ENCODE measurements around the gene TTLL4. TPM values are rescaled to one million over a fixed set of nuclear protein-coding genes. Genes with fewer than 3 reads are reported as not detected.
A peak's percentile ranks its signal among the peaks of the same experiment; 100 is the strongest.

Gene TTLL4
- total RNA-seq, 2 experiments from 2014 or later: 38.2 to 68.0 TPM

GRCh38 chr2:218727502-218728165 lies 17.0 kb downstream of the TTLL4 start:
- CTCF ChIA-PET (ENCODE audit: unreplicated experiment): no interaction called here
- intact Hi-C loops (cut with micrococcal nuclease; ENCODE audit: unreplicated experiment): loop anchor here (1.0 kb wide), 1 partner anchor 120 kb away; no protein-coding TSS in a partner anchor
- Histone ChIP-seq H3K79me2 (ENCODE audit: insufficient read depth, low read depth, low read length) (peaks cover 52% of the 10 kb centered on the region), H3K27ac (ENCODE audit: low read depth, low read length, poor library complexity, severe bottlenecking) (no peak overlapping the region), H3K4me3 (ENCODE audit: low read depth, low read length, poor library complexity, severe bottlenecking) (no peak overlapping the region), H4K20me1 (ENCODE audit: insufficient read depth, low read length) (no peaks in the 10 kb centered on the region), H3K9me3 (ENCODE audit: low read length) (peaks cover 26% of the 10 kb centered on the region; the same call in 1 of the 2 replicates), H3K4me1 (ENCODE audit: insufficient read depth, low read length, poor library complexity, severe bottlenecking) (no peaks in the 10 kb centered on the region), H2AFZ (ENCODE audit: low read length) (no peak overlapping the region), H3K36me3 (ENCODE audit: insufficient read depth, low read length) (peaks cover 80% of the 10 kb centered on the region), H3K9me2 (ENCODE audit: insufficient read depth, low read length) (no peaks in the 10 kb centered on the region), H3K4me2 (ENCODE audit: low read length) (no peak overlapping the region)
- TF ChIP-seq CTCF (conservative IDR thresholded peaks at IDR 0.05; ENCODE audit: low read length) (peak; percentile 69), EZH2phosphoT487 (IDR thresholded peaks at IDR 0.05; ENCODE audit: borderline replicate concordance, low read depth, low read length) (no peak)
- no TSS peak for BruUV-seq (replicated peaks)
- POLR2A ChIA-PET: no interaction called here
- DNase-seq (ENCODE audit: low spot score): peak; percentile 11

- H2AFZ ChIP-seq (ENCODE audit: low read length): no peak overlapping the region
- CTCF ChIA-PET (ENCODE audit: unreplicated experiment): no interaction called here
- H3K36me3 ChIP-seq (ENCODE audit: insufficient read depth, low read length): peaks cover 79% of the 10 kb centered on the region
- H3K4me1 ChIP-seq (ENCODE audit: insufficient read depth, low read length, poor library complexity, severe bottlenecking): no peaks in the 10 kb centered on the region
- TF ChIP-seq EZH2phosphoT487 (IDR thresholded peaks at IDR 0.05; ENCODE audit: borderline replicate concordance, low read depth, low read length) (no peak), CTCF (conservative IDR thresholded peaks at IDR 0.05; ENCODE audit: low read length) (no peak)
- no peak overlapping the region for H3K4me3 ChIP-seq (ENCODE audit: low read depth, low read length, poor library complexity, severe bottlenecking)
- no peak for DNase-seq (ENCODE audit: low spot score)
- intact Hi-C loops (cut with micrococcal nuclease; ENCODE audit: unreplicated experiment): no loop called here
- H3K9me2 ChIP-seq (ENCODE audit: insufficient read depth, low read length): no peaks in the 10 kb centered on the region
- no peaks in the 10 kb centered on the region for H4K20me1 ChIP-seq (ENCODE audit: insufficient read depth, low read length)
- POLR2A ChIA-PET: interaction anchor here (1.0 kb wide), 1 partner anchor 12 kb away, joined by 3 read pairs; no protein-coding TSS in a partner anchor
- H3K9me3 ChIP-seq (ENCODE audit: low read length): peaks cover 26% of the 10 kb centered on the region; the same call in 1 of the 2 replicates
- no peak overlapping the region for H3K4me2 ChIP-seq (ENCODE audit: low read length)
- peaks cover 37% of the 10 kb centered on the region for H3K79me2 ChIP-seq (ENCODE audit: insufficient read depth, low read depth, low read length)
- BruUV-seq (replicated peaks): no TSS peak
- H3K27ac ChIP-seq (ENCODE audit: low read depth, low read length, poor library complexity, severe bottlenecking): no peak overlapping the region
These were observed 19.0 kb downstream of the TTLL4 start for GRCh38 chr2:218729640-218730039.

All from OCI-LY7 (cell line).